ENCODE measurements around the gene HM13.

Gene HM13

GRCh38 chr20:31568041-31568731 is 53.9 kb downstream of the HM13 start:
- TF ChIP-seq USF1 (IDR thresholded peaks at IDR 0.05) (no peak), CREB1 (IDR thresholded peaks at IDR 0.05; ENCODE audit: low read depth) (no peak), EP300 (IDR thresholded peaks at IDR 0.05; ENCODE audit: borderline replicate concordance) (no peak), TCF12 (IDR thresholded peaks at IDR 0.05; ENCODE audit: low read depth) (no peak), REST (IDR thresholded peaks at IDR 0.05; ENCODE audit: low read depth) (no peak), ZBTB7A (IDR thresholded peaks at IDR 0.05; ENCODE audit: low read depth) (no peak), CEBPB (IDR thresholded peaks at IDR 0.05) (no peak), RAD21 (IDR thresholded peaks at IDR 0.05; ENCODE audit: low read depth) (no peak), TAF1 (IDR thresholded peaks at IDR 0.05; ENCODE audit: low read depth) (no peak), NFIC (IDR thresholded peaks at IDR 0.05) (no peak), TEAD4 (IDR thresholded peaks at IDR 0.05) (no peak), MAX (IDR thresholded peaks at IDR 0.05) (no peak), YY1 (IDR thresholded peaks at IDR 0.05; ENCODE audit: low read depth) (no peak), EGR1 (IDR thresholded peaks at IDR 0.05) (no peak), FOXM1 (IDR thresholded peaks at IDR 0.05; ENCODE audit: borderline replicate concordance, low read depth) (no peak)

- no peak for TF ChIP-seq NFIC (IDR thresholded peaks at IDR 0.05)
- TF ChIP-seq YY1 (IDR thresholded peaks at IDR 0.05; ENCODE audit: low read depth) = no peak
- TF ChIP-seq CEBPB (IDR thresholded peaks at IDR 0.05) = no peak
- TF ChIP-seq TAF1 (IDR thresholded peaks at IDR 0.05; ENCODE audit: low read depth) = no peak
- no peak for TF ChIP-seq TCF12 (IDR thresholded peaks at IDR 0.05; ENCODE audit: low read depth)
- no peak for TF ChIP-seq FOXM1 (IDR thresholded peaks at IDR 0.05; ENCODE audit: borderline replicate concordance, low read depth)
- TF ChIP-seq CREB1 (IDR thresholded peaks at IDR 0.05; ENCODE audit: low read depth) = no peak
These were observed 54.5 kb downstream of the HM13 start for GRCh38 chr20:31568773-31569162.

- TF ChIP-seq RAD21 (IDR thresholded peaks at IDR 0.05; ENCODE audit: low read depth) (peak; percentile 67), TEAD4 (IDR thresholded peaks at IDR 0.05) (no peak), MAX (IDR thresholded peaks at IDR 0.05) (peak; percentile 11; the same call in 1 of the 2 replicates), CEBPB (IDR thresholded peaks at IDR 0.05) (no peak)
These were observed 55.1 kb downstream of the HM13 start for GRCh38 chr20:31569163-31570020.

- TF ChIP-seq NFIC (IDR thresholded peaks at IDR 0.05) = no peak
- TF ChIP-seq EP300 (IDR thresholded peaks at IDR 0.05; ENCODE audit: borderline replicate concordance) = no peak
- no peak for TF ChIP-seq REST (IDR thresholded peaks at IDR 0.05; ENCODE audit: low read depth)
- no peak for TF ChIP-seq USF1 (IDR thresholded peaks at IDR 0.05)
- TF ChIP-seq CEBPB (IDR thresholded peaks at IDR 0.05) = no peak
- no peak for TF ChIP-seq YY1 (IDR thresholded peaks at IDR 0.05; ENCODE audit: low read depth)
- TF ChIP-seq TAF1 (IDR thresholded peaks at IDR 0.05; ENCODE audit: low read depth) = no peak
- TF ChIP-seq MAX (IDR thresholded peaks at IDR 0.05) = no peak
- TF ChIP-seq RAD21 (IDR thresholded peaks at IDR 0.05; ENCODE audit: low read depth) = no peak
- TF ChIP-seq CREB1 (IDR thresholded peaks at IDR 0.05; ENCODE audit: low read depth) = no peak
- no peak for TF ChIP-seq FOXM1 (IDR thresholded peaks at IDR 0.05; ENCODE audit: borderline replicate concordance, low read depth)
- no peak for TF ChIP-seq ZBTB7A (IDR thresholded peaks at IDR 0.05; ENCODE audit: low read depth)
- TF ChIP-seq TCF12 (IDR thresholded peaks at IDR 0.05; ENCODE audit: low read depth) = no peak
- TF ChIP-seq EGR1 (IDR thresholded peaks at IDR 0.05) = no peak
These were observed 55.8 kb downstream of the HM13 start for GRCh38 chr20:31570021-31570463.

Measured in Ishikawa (cell line).